AG04450 (cell line): ENCODE measurements around the gene ARG2. TPM values are rescaled to one million over a fixed set of nuclear protein-coding genes. Genes with fewer than 3 reads are reported as not detected.

Source experiments
- CTCF ChIA-PET: fragments of 300-600, 350-600 bp; formaldehyde crosslinking; extraction: SDS; loops from one replicate; lab custom pipeline; 2022; ENCODE audit warnings: antibody characterized with exemption, inconsistent platforms; lab: Charles Lee
- POLR2A ChIA-PET: fragments of 350-600 bp; formaldehyde crosslinking; extraction: SDS; loops from one replicate; lab custom pipeline; 2021; ENCODE audit warnings: antibody characterized with exemption, inconsistent platforms; lab: Yijun Ruan, JAX
- DNase-seq: peaks from one replicate; pipeline ENCODE4 v3.0.0-alpha.2; 2011; ENCODE audit warnings: low read depth, low spot score
- H3K27ac ChIP-seq: one replicate; pipeline ENCODE4 v1.5.1; 2012; ENCODE audit warnings: low read depth, low read length, control low read depth
- H3K27me3 ChIP-seq: one replicate; pipeline ENCODE4 v1.6.0; 2012; ENCODE audit warnings: low read length; ENCODE audit not compliant: control insufficient read depth, insufficient read depth
- H3K4me3 ChIP-seq: 2 replicates; pipeline ENCODE4 v1.5.1; 2011; ENCODE audit warnings: mild to moderate bottlenecking, low read depth, low read length, control low read depth
- H3K9me3 ChIP-seq: 2 replicates; pipeline ENCODE4 v1.5.1; 2012; ENCODE audit warnings: low read length; ENCODE audit not compliant: control insufficient read depth, insufficient read depth
- polyA plus RNA-seq: library from polyadenylated mRNA; depleted of rRNA; stranded (reverse); fragments of >200 nt; gene quantifications from 2 replicates; pipeline ENCODE4 v1.2.3, GENCODE V29; 2011
- TF ChIP-seq, protein P1 (sequence below): IDR thresholded peaks from 2 replicates; pipeline ENCODE4 v1.5.1; 2011; ENCODE audit warnings: low read depth, low read length, control low read depth, inconsistent platforms

ARG2 gene
- polyA plus RNA-seq, 1 experiment, result 2.6 TPM

DNA sequence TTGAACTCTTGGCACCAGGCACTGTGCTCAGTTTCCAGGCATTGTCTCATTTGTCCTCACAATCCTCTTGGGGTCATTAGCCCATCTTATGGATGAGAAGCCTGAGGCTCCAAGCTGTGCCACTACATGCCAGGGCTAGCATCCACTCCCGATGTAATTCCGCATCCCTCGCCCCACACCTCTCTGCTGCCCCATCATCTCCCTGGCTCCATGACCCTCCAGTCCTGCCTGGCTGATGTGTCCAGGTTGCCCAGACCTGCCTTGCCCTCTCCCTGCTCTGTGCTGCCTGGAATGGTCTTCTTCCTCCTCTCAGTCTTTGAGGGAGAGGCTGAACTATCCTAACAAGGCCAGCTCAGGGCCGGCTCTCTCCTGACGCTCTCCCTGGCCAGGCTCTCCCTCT is 47.1 kb upstream of the ARG2 start:
- no peak for DNase-seq
- Histone ChIP-seq H3K27me3 (peaks cover 16% of the 10 kb centered on the region), H3K4me3 (no peak overlapping the region), H3K9me3 (no peaks in the 10 kb centered on the region), H3K27ac (no peak overlapping the region)
- TF ChIP-seq, protein P1, sequence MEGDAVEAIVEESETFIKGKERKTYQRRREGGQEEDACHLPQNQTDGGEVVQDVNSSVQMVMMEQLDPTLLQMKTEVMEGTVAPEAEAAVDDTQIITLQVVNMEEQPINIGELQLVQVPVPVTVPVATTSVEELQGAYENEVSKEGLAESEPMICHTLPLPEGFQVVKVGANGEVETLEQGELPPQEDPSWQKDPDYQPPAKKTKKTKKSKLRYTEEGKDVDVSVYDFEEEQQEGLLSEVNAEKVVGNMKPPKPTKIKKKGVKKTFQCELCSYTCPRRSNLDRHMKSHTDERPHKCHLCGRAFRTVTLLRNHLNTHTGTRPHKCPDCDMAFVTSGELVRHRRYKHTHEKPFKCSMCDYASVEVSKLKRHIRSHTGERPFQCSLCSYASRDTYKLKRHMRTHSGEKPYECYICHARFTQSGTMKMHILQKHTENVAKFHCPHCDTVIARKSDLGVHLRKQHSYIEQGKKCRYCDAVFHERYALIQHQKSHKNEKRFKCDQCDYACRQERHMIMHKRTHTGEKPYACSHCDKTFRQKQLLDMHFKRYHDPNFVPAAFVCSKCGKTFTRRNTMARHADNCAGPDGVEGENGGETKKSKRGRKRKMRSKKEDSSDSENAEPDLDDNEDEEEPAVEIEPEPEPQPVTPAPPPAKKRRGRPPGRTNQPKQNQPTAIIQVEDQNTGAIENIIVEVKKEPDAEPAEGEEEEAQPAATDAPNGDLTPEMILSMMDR, result no peak
- ChIA-PET CTCF (interaction anchor here (1.1 to 5.2 kb wide), 13 partner anchors 9 to 1213 kb away, joined by 3 to 114 read pairs (median 22); partner anchors contain the start of gene PLEKHH1), POLR2A (no interaction called here)

DNA sequence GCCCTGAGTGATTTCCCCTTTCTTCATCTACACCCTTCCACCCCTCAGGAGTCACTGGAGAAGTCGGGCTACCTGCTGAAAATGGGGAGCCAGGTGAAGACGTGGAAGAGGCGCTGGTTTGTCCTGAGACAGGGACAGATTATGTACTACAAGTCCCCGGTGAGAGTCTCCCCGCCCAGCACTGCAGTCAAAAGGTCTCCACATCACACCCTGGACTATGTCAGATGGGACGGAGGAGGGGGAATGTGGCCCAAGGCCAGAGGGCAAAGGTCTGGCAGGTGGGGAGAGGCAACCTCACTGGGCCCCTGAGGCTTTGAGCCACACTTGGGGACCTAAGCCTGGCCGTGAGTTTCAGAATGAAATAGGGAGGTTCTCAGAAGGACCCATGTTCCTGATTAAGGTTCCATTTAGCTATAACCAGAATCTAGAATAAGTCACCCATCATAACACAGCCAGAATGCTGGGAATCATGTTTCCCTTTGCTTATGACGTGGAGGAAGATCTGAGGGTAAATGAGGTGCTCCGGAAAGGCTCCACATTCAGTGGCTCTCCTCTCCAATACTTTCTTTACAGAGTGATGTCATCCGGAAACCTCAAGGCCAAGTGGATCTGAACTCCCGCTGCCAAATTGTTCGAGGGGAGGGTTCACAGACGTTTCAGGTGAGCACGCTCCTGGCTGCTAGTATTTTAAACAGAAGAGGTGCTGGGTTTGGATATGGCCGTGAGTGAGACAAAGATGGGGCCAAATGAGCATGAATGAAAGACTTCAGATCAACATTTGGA is 46.3 kb upstream of the ARG2 start:
- no peak overlapping the region for H3K4me3 ChIP-seq
- no peak overlapping the region for H3K27ac ChIP-seq
- TF ChIP-seq, protein P1, result no peak
- H3K27me3 ChIP-seq, result peaks cover 13% of the 10 kb centered on the region
- ChIA-PET CTCF (interaction anchor here (3.1 to 5.2 kb wide), 4 partner anchors 12 to 147 kb away, joined by 12 to 114 read pairs (median 32); partner anchors contain the start of gene PLEKHH1), POLR2A (no interaction called here)
- no peak for DNase-seq
- H3K9me3 ChIP-seq, result no peaks in the 10 kb centered on the region

DNA sequence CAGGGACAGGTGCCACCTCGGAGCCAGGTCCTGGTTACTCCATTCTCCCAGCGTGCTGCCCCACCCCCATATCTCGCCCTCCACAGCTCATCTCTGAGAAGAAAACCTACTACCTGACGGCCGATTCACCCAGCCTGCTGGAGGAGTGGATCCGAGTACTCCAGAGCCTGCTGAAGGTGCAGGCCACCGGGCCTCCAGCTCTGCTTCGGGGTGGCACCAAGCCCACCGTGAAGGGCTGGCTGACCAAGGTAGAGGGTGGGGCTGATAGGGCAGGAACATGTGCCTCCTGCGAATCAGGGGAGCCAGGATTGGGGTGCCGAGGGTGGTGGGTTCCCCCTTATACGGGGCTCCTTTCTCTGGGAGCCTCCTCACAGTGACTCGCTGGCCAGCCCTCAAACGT is 45.6 kb upstream of the ARG2 start:
- ChIA-PET POLR2A (no interaction called here), CTCF (interaction anchor here (0.9 kb wide), 1 partner anchor 1214 kb away, joined by 3 read pairs; no protein-coding TSS in a partner anchor)
- no peaks in the 10 kb centered on the region for H3K9me3 ChIP-seq
- H3K27ac ChIP-seq, result no peak overlapping the region
- no peak overlapping the region for H3K4me3 ChIP-seq
- TF ChIP-seq, protein P1, result no peak
- peaks cover 12% of the 10 kb centered on the region for H3K27me3 ChIP-seq
- no peak for DNase-seq

- Histone ChIP-seq H3K27ac (no peak overlapping the region), H3K27me3 (peaks cover 9% of the 10 kb centered on the region), H3K4me3 (no peak overlapping the region), H3K9me3 (no peaks in the 10 kb centered on the region)
- DNase-seq, result no peak
- POLR2A ChIA-PET, result no interaction called here
- CTCF ChIA-PET, result interaction anchor here (0.9 kb wide), 1 partner anchor 1215 kb away, joined by 3 read pairs; no protein-coding TSS in a partner anchor
- TF ChIP-seq, protein P1, result no peak
Observed at GRCh38 chr14:67574806-67575205, 44.9 kb upstream of the ARG2 start.

- H3K4me3 ChIP-seq, result no peak overlapping the region
- ChIA-PET CTCF (interaction anchor here (0.9 to 3.3 kb wide), 2 partner anchors 9 to 148 kb away, joined by 3 to 8 read pairs; no protein-coding TSS in a partner anchor), POLR2A (no interaction called here)
- H3K27me3 ChIP-seq, result peaks cover 9% of the 10 kb centered on the region
- no peaks in the 10 kb centered on the region for H3K9me3 ChIP-seq
- no peak for DNase-seq
- TF ChIP-seq, protein P1, result no peak
- H3K27ac ChIP-seq, result no peak overlapping the region
Observed at GRCh38 chr14:67575684-67576083, 44.0 kb upstream of the ARG2 start.
